SK-N-SH (cell line): ENCODE data around the gene EDN2. TPM values are rescaled to one million over a fixed set of nuclear protein-coding genes. Genes with fewer than 3 reads are reported as not detected.

Source experiments
- CTCF ChIA-PET: fragments of 300-600, 350-600 bp; formaldehyde crosslinking; extraction: SDS; loops from one replicate; lab custom pipeline; 2021; lab: Yijun Ruan, JAX
- POLR2A ChIA-PET: fragments of 350-600 bp; sonication (Branson Sonifier 250); formaldehyde crosslinking; extraction: SDS; loops from one replicate; lab custom pipeline; 2020; ENCODE audit warnings: antibody characterized with exemption, inconsistent platforms; lab: Yijun Ruan, JAX
- DNase-seq: peaks from one replicate; pipeline ENCODE4 v3.0.0; 2012
- H2AFZ ChIP-seq: fragments of 200-600 bp; sonication (generic); 2 replicates; pipeline ENCODE4 v1.8.1; 2016; ENCODE audit warnings: antibody characterized with exemption, mild to moderate bottlenecking, low read depth
- H3F3A ChIP-seq: fragments of 200-600 bp; sonication (generic); replicated peaks from 2 replicates; pipeline ENCODE3; 2016; ENCODE audit warnings: antibody characterized with exemption, mild to moderate bottlenecking; ENCODE audit not compliant: insufficient read depth
- H3K27ac ChIP-seq, 2 experiments: fragments of 200-500 bp in 1 of 2; fragments of 200-600 bp in 1 of 2; sonication (Bioruptor generic) in 1 of 2; sonication (generic), shearing (Covaris generic) in 1 of 2; 2 replicates each; pipeline versions ENCODE4 v1.5.1 to v1.6.1; 2014 to 2016; ENCODE audit warnings: low read depth in 2 of 2, inconsistent platforms in 1 of 2, low read length in 1 of 2, mild to moderate bottlenecking in 1 of 2, mixed read lengths in 1 of 2
- H3K27me3 ChIP-seq: fragments of 200-600 bp; sonication (generic), shearing (Covaris generic); 2 replicates; pipeline ENCODE4 v1.6.1; 2016; ENCODE audit warnings: mixed run types; ENCODE audit not compliant: insufficient read depth
- H3K36me3 ChIP-seq, 2 experiments: fragments of 200-500 bp in 1 of 2; fragments of 200-600 bp in 1 of 2; sonication (Bioruptor generic) in 1 of 2; sonication (generic) in 1 of 2; replicated peaks in 1 of 2; 2 replicates each; pipeline versions ENCODE3 to v1.5.1; 2014 to 2016; ENCODE audit warnings: low read length in 1 of 2, mild to moderate bottlenecking in 1 of 2; ENCODE audit not compliant: insufficient read depth in 2 of 2, control insufficient read depth in 1 of 2
- H3K4me1 ChIP-seq, 2 experiments: fragments of 200-500 bp in 1 of 2; fragments of 200-600 bp in 1 of 2; sonication (Bioruptor generic) in 1 of 2; sonication (generic), shearing (Covaris generic) in 1 of 2; 2 replicates each; pipeline versions ENCODE4 v1.5.1 to v1.6.1; 2014 to 2016; ENCODE audit warnings: low read depth in 1 of 2, low read length in 1 of 2, mixed run types in 1 of 2; ENCODE audit not compliant: insufficient read depth in 2 of 2, control insufficient read depth in 1 of 2
- H3K4me2 ChIP-seq: fragments of 200-600 bp; sonication (generic), shearing (Covaris generic); 2 replicates; pipeline ENCODE4 v1.6.1; 2017; ENCODE audit warnings: mixed run types
- H3K4me3 ChIP-seq, 2 experiments: fragments of 200-500 bp in 1 of 2; fragments of 200-600 bp in 1 of 2; sonication (Bioruptor generic) in 1 of 2; sonication (generic), shearing (Covaris generic) in 1 of 2; 2 replicates each; pipeline versions ENCODE4 v1.5.1 to v1.8.1; 2014 to 2016; ENCODE audit warnings: low read depth in 2 of 2, inconsistent platforms in 1 of 2, low read length in 1 of 2, mild to moderate bottlenecking in 1 of 2, mixed read lengths in 1 of 2, moderate library complexity in 1 of 2
- H3K79me2 ChIP-seq: fragments of 200-600 bp; sonication (generic); 2 replicates; pipeline ENCODE4 v1.8.1; 2017; ENCODE audit warnings: mild to moderate bottlenecking; ENCODE audit not compliant: insufficient read depth
- H3K9ac ChIP-seq: fragments of 200-600 bp; sonication (generic); 2 replicates; pipeline ENCODE4 v1.6.1; 2017; ENCODE audit warnings: mixed run types
- H3K9me2 ChIP-seq: fragments of 200-600 bp; sonication (generic); 2 replicates; pipeline ENCODE4 v1.6.1; 2017; ENCODE audit warnings: mixed run types
- H3K9me3 ChIP-seq: fragments of 200-600 bp; sonication (generic); 2 replicates; pipeline ENCODE4 v1.6.1; 2017; ENCODE audit warnings: mixed run types, mild to moderate bottlenecking, moderate library complexity
- H4K20me1 ChIP-seq: fragments of 200-600 bp; sonication (generic); 2 replicates; pipeline ENCODE4 v1.6.1; 2017; ENCODE audit warnings: mild to moderate bottlenecking, mixed run types; ENCODE audit not compliant: insufficient read depth
- CHD2 ChIP-seq: fragments of 150-350 bp; IDR thresholded peaks from 2 replicates; pipeline ENCODE4 v1.6.1; 2018; ENCODE audit warnings: low read length; ENCODE audit not compliant: partially characterized antibody
- EZH2phosphoT487 ChIP-seq: fragments of 200-600 bp; sonication (generic); IDR thresholded peaks from 2 replicates; pipeline ENCODE4 v1.6.1; 2017; ENCODE audit warnings: low read depth, mixed run types, mild to moderate bottlenecking, antibody characterized with exemption, moderate library complexity, borderline replicate concordance
- FOXM1 ChIP-seq: IDR thresholded peaks from 2 replicates; pipeline ENCODE4 v1.4.0; 2012; ENCODE audit warnings: low read depth, mild to moderate bottlenecking
- GATA2 ChIP-seq: sonication (generic); formaldehyde crosslinking; IDR thresholded peaks from 2 replicates; pipeline ENCODE4 v1.5.0; 2020; ENCODE audit warnings: mild to moderate bottlenecking, missing genetic modification reagents
- MXI1 ChIP-seq: IDR thresholded peaks from 2 replicates; pipeline ENCODE4 v1.6.1; 2012; ENCODE audit warnings: mild to moderate bottlenecking, low read depth, low read length, improper control_type of control experiment
- NFIC ChIP-seq: IDR thresholded peaks from 2 replicates; pipeline ENCODE4 v1.4.0; 2012; ENCODE audit warnings: borderline replicate concordance
- RAD21 ChIP-seq: IDR thresholded peaks from 2 replicates; pipeline ENCODE4 v1.6.1; 2012; ENCODE audit warnings: mild to moderate bottlenecking, low read length
- TAF1 ChIP-seq: IDR thresholded peaks from 2 replicates; pipeline ENCODE4 v1.6.1; 2012; ENCODE audit warnings: low read depth, mild to moderate bottlenecking, low read length, moderate library complexity, borderline replicate concordance
- TCF12 ChIP-seq: IDR thresholded peaks from 2 replicates; pipeline ENCODE4 v1.4.0; 2012
- USF2 ChIP-seq: fragments of 150-350 bp; IDR thresholded peaks from 2 replicates; pipeline ENCODE4 v1.6.1; 2017; ENCODE audit warnings: antibody characterized with exemption, low read length, low read depth, borderline replicate concordance
- YY1 ChIP-seq: IDR thresholded peaks from 2 replicates; pipeline ENCODE4 v1.4.0; 2012; ENCODE audit warnings: low read depth, mild to moderate bottlenecking
- ZBTB33 ChIP-seq: IDR thresholded peaks from 2 replicates; pipeline ENCODE4 v1.4.0; 2012; ENCODE audit warnings: low read depth, borderline replicate concordance
- WGBS: methylation state at CpG from one replicate; pipeline ENCODE4 v1.1.6; 2017; ENCODE audit warnings: low lambda C conversion rate; 5-methylcytosine and 5-hydroxymethylcytosine counted together
- polyA plus RNA-seq, 3 experiments: library from polyadenylated mRNA; depleted of rRNA; stranded (reverse); fragments of >200 nt; gene quantifications; 2 replicates each; pipeline ENCODE4 v1.2.3, GENCODE V29; 2012
- TF ChIP-seq, protein P1 (sequence below): IDR thresholded peaks from 2 replicates; pipeline ENCODE4 v1.6.1; 2012; ENCODE audit warnings: mild to moderate bottlenecking, low read depth, low read length, moderate library complexity
- TF ChIP-seq, protein P2 (sequence below): fragments of 150-350 bp; IDR thresholded peaks from 2 replicates; pipeline ENCODE4 v1.6.1; 2016; ENCODE audit warnings: mild to moderate bottlenecking, low read depth, low read length
- TF ChIP-seq, protein P3 (sequence below): IDR thresholded peaks from 2 replicates; pipeline ENCODE4 v1.4.0; 2012; ENCODE audit warnings: low read depth, borderline replicate concordance

EDN2 gene
- polyA plus RNA-seq, 1 of the 3 experiments (the other 2 are of a cell fraction): 0.97 TPM

GRCh38 chr1:41525891-41526587, 41.6 kb upstream of the EDN2 start:
- Histone ChIP-seq H3F3A (no peaks in the 10 kb centered on the region), H4K20me1 (no peaks in the 10 kb centered on the region), H3K27ac (no peak overlapping the region), H3K4me2 (no peak overlapping the region), H2AFZ (no peak overlapping the region), H3K4me3 (no peak overlapping the region), H3K9ac (no peak overlapping the region), H3K79me2 (no peaks in the 10 kb centered on the region), H3K9me2 (no peaks in the 10 kb centered on the region), H3K36me3 (no peaks in the 10 kb centered on the region), H3K4me1 (peaks cover 0 to 15% of the 10 kb centered on the region in 2 experiments; a peak in 1 of 4 replicates), H3K9me3 (no peaks in the 10 kb centered on the region), H3K27me3 (no peaks in the 10 kb centered on the region)
- ChIA-PET CTCF (interaction anchor here (0.7 to 1.2 kb wide), 2 partner anchors 10 to 12 kb away, joined by 3 to 8 read pairs; no protein-coding TSS in a partner anchor), POLR2A (no interaction called here)
- DNase-seq: no peak
- TF ChIP-seq TCF12 (no peak), FOXM1 (no peak), TAF1 (no peak), EZH2phosphoT487 (no peak), GATA2 (CRISPR knock-in tag) (no peak)
- TF ChIP-seq, protein P1, sequence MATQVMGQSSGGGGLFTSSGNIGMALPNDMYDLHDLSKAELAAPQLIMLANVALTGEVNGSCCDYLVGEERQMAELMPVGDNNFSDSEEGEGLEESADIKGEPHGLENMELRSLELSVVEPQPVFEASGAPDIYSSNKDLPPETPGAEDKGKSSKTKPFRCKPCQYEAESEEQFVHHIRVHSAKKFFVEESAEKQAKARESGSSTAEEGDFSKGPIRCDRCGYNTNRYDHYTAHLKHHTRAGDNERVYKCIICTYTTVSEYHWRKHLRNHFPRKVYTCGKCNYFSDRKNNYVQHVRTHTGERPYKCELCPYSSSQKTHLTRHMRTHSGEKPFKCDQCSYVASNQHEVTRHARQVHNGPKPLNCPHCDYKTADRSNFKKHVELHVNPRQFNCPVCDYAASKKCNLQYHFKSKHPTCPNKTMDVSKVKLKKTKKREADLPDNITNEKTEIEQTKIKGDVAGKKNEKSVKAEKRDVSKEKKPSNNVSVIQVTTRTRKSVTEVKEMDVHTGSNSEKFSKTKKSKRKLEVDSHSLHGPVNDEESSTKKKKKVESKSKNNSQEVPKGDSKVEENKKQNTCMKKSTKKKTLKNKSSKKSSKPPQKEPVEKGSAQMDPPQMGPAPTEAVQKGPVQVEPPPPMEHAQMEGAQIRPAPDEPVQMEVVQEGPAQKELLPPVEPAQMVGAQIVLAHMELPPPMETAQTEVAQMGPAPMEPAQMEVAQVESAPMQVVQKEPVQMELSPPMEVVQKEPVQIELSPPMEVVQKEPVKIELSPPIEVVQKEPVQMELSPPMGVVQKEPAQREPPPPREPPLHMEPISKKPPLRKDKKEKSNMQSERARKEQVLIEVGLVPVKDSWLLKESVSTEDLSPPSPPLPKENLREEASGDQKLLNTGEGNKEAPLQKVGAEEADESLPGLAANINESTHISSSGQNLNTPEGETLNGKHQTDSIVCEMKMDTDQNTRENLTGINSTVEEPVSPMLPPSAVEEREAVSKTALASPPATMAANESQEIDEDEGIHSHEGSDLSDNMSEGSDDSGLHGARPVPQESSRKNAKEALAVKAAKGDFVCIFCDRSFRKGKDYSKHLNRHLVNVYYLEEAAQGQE: no peak
- 95% methylated on average over 12 of the region's 18 CpGs for WGBS

DNA sequence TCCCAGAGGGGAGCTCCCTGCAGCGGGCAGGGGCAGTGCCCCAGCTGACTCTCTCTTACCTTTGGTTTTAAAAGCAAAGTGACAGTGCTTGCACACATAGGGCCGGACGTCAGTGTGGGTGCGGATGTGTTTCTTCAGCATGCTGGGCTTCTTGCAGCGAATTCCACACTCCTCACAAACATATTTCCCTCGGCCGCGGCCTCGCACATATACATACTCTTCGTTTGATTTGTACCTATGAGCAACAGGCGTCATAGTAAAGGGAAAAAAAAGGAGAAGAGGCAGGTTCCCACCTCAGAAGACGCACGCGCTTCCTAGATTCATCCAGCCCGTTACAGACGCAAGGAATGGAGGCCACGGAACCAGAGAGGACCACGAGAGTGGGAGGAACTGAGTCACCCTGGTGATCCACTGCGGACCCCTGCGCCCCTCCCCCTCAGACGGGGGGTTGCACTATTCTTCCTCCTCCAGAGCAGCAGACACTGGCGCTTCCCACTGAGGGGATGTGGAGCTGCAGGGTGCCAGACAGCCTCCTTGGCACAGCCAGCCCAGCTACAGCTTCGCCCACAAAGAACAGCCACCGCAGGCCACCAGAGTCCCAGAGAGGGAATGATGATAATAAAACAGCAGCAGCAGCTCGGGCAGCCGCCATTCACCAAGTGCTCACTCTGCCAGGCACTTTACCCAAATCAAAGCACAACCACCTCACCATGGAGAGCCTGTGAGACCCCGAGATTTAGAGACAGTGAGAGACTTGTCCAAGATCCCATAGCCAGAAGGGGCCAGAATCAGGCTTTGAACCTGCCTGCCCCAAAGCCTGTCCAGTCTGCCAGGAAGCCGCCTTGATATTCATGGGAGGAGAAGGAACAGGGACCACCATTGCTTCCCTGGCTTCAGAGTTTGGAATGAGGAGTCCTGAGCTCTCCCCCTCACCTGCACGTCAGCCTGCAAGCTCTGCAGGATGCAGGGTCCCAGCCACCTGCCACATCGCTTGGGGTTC, 40.5 kb upstream of the EDN2 start:
- Histone ChIP-seq H3K36me3 (no peaks in the 10 kb centered on the region), H3K4me3 (no peak overlapping the region), H2AFZ (no peak overlapping the region), H3K4me2 (no peak overlapping the region), H3K27ac (no peak overlapping the region), H3K9me3 (no peaks in the 10 kb centered on the region), H3K9ac (no peak overlapping the region), H3K9me2 (no peaks in the 10 kb centered on the region), H3K4me1 (peaks cover 0 to 15% of the 10 kb centered on the region in 2 experiments; a peak in 1 of 4 replicates), H3K79me2 (no peaks in the 10 kb centered on the region), H4K20me1 (no peaks in the 10 kb centered on the region), H3F3A (no peaks in the 10 kb centered on the region), H3K27me3 (no peaks in the 10 kb centered on the region)
- CTCF ChIA-PET: interaction anchor here (0.6 to 1.9 kb wide), 5 partner anchors 8 to 14 kb away, joined by 3 to 8 read pairs (median 5); no protein-coding TSS in a partner anchor
- POLR2A ChIA-PET: no interaction called here
- no peak for DNase-seq
- WGBS: 93% methylated on average over 25 of the region's 30 CpGs
- TF ChIP-seq RAD21 (no peak), ZBTB33 (no peak), USF2 (no peak), MXI1 (no peak), EZH2phosphoT487 (no peak), NFIC (no peak), FOXM1 (no peak), YY1 (no peak), CHD2 (no peak)
- TF ChIP-seq, protein P2, sequence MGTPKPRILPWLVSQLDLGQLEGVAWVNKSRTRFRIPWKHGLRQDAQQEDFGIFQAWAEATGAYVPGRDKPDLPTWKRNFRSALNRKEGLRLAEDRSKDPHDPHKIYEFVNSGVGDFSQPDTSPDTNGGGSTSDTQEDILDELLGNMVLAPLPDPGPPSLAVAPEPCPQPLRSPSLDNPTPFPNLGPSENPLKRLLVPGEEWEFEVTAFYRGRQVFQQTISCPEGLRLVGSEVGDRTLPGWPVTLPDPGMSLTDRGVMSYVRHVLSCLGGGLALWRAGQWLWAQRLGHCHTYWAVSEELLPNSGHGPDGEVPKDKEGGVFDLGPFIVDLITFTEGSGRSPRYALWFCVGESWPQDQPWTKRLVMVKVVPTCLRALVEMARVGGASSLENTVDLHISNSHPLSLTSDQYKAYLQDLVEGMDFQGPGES: no peak
- TF ChIP-seq, protein P3, sequence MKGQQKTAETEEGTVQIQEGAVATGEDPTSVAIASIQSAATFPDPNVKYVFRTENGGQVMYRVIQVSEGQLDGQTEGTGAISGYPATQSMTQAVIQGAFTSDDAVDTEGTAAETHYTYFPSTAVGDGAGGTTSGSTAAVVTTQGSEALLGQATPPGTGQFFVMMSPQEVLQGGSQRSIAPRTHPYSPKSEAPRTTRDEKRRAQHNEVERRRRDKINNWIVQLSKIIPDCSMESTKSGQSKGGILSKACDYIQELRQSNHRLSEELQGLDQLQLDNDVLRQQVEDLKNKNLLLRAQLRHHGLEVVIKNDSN: no peak
